HepG2 (cell line): Measurements from ENCODE around the gene TMEM130. TPM values are rescaled to one million over a fixed set of nuclear protein-coding genes. Genes with fewer than 3 reads are reported as not detected.

Experiments used
- ARID5B ChIP-seq: IDR thresholded peaks from 2 replicates; pipeline ENCODE4 v1.4.0; 2020; ENCODE audit warnings: mild to moderate bottlenecking, missing genetic modification reagents
- CTCF ChIP-seq: sonication (generic); formaldehyde crosslinking; IDR thresholded peaks from 2 replicates; pipeline ENCODE4 v1.5.0; 2020; ENCODE audit warnings: mild to moderate bottlenecking, missing genetic modification reagents, moderate library complexity
- KDM2A ChIP-seq: sonication (generic); formaldehyde crosslinking; IDR thresholded peaks from 2 replicates; pipeline ENCODE4 v1.4.0; 2020; ENCODE audit warnings: low read depth, missing genetic modification reagents, borderline replicate concordance
- STAT6 ChIP-seq: sonication (generic); formaldehyde crosslinking; IDR thresholded peaks from 2 replicates; pipeline ENCODE4 v1.4.0; 2020; ENCODE audit warnings: missing genetic modification reagents, mild to moderate bottlenecking, borderline replicate concordance
- ZFX ChIP-seq: sonication (generic); formaldehyde crosslinking; IDR thresholded peaks from 2 replicates; pipeline ENCODE4 v1.4.0; 2020; ENCODE audit warnings: mild to moderate bottlenecking, low read depth, missing genetic modification reagents, moderate library complexity
- ZHX1 ChIP-seq: sonication (generic); formaldehyde crosslinking; IDR thresholded peaks from 2 replicates; pipeline ENCODE4 v1.8.1; 2022; ENCODE audit warnings: low read depth, mild to moderate bottlenecking, missing genetic modification reagents
- ZNF124 ChIP-seq: sonication (generic); formaldehyde crosslinking; IDR thresholded peaks from 2 replicates; pipeline ENCODE4 v1.4.0; 2020; ENCODE audit warnings: missing genetic modification reagents
- ZNF577 ChIP-seq: sonication (generic); formaldehyde crosslinking; IDR thresholded peaks from 2 replicates; pipeline ENCODE4 v1.4.0; 2020; ENCODE audit warnings: mild to moderate bottlenecking, low read depth, missing genetic modification reagents, borderline replicate concordance
- ZNF609 ChIP-seq: sonication (generic); formaldehyde crosslinking; IDR thresholded peaks from 2 replicates; pipeline ENCODE4 v1.4.0; 2020; ENCODE audit warnings: mild to moderate bottlenecking, missing genetic modification reagents, borderline replicate concordance
- polyA plus RNA-seq, 8 experiments: library from polyadenylated mRNA; depleted of rRNA in 3 of 8; stranded (reverse) in 7 of 8; unstranded in 1 of 8; fragments of >200 nt; fragmentation: Illumina TruSeq in 4 of 8; extraction: Trizol in 4 of 8; gene quantifications; 2 replicates each; pipeline versions ENCODE4 v1.2.1 to v1.2.3, GENCODE V29; 2011 to 2016; ENCODE audit warnings: low read depth in 4 of 8, missing spikeins in 1 of 8, mixed read lengths in 1 of 8; ENCODE audit not compliant: insufficient read depth in 1 of 8
- total RNA-seq, 5 experiments: library from RNA; depleted of rRNA; stranded (reverse); fragments of >200 nt; fragmentation: Illumina TruSeq; extraction: Trizol; gene quantifications; 2 replicates each; pipeline ENCODE4 v1.2.3, GENCODE V29; 2016; ENCODE audit warnings: low read depth in 1 of 5

Gene TMEM130
- total and polyA plus RNA-seq, 2 of the 13 experiments (the other 11 are each of a cell fraction or from before 2014, with no cell fraction given), result not detected

GRCh38 chr7:98870807-98871491, 1.1 kb upstream of the TMEM130 start (continued):
- TF ChIP-seq ZHX1 (CRISPR knock-in tag) (no peak), KDM2A (CRISPR knock-in tag) (no peak), STAT6 (CRISPR knock-in tag) (no peak), ARID5B (no peak), ZFX (CRISPR knock-in tag) (peak; percentile 36; the same call in 1 of the 2 replicates), ZNF609 (CRISPR knock-in tag) (no peak), ZNF577 (no peak), CTCF (peak; percentile 16; the same call in 1 of the 2 replicates), ZNF124 (CRISPR knock-in tag) (no peak)
